Natural killer cell (primary cell): ENCODE data around the gene HPD. TPM values are rescaled to one million over a fixed set of nuclear protein-coding genes. Genes with fewer than 3 reads are reported as not detected.
A peak's percentile ranks its signal among the peaks of the same experiment; 100 is the strongest.

Experiments used
- ATAC-seq, 3 donors: fragments of 150-1000 bp in 2 of 3; fragments of 200-7000 bp in 1 of 3; cut with Tn5 transposase; 1 replicate in 1 of 3; 2 replicates in 2 of 3; pipeline ENCODE4 v1.10.0; 2021; ENCODE audit warnings: mild to moderate bottlenecking in 2 of 3, moderate library complexity in 2 of 3
- DNase-seq, 2 donors: peaks; one replicate each; pipeline versions ENCODE4 v3.0.0 to v3.0.0-alpha.2; 2013 to 2021; ENCODE audit warnings: mixed read lengths in 1 of 2
- H3K27ac ChIP-seq: one replicate; pipeline ENCODE4 v1.5.1; 2013; ENCODE audit warnings: mild to moderate bottlenecking, low read length
- H3K27me3 ChIP-seq: one replicate; pipeline ENCODE4 v1.6.1; 2013; ENCODE audit warnings: low read length; ENCODE audit not compliant: control insufficient read depth, insufficient read depth
- H3K36me3 ChIP-seq: one replicate; pipeline ENCODE4 v1.6.1; 2013; ENCODE audit warnings: low read length; ENCODE audit not compliant: control insufficient read depth, insufficient read depth
- H3K4me1 ChIP-seq: one replicate; pipeline ENCODE4 v1.6.1; 2013; ENCODE audit warnings: low read length; ENCODE audit not compliant: control insufficient read depth, insufficient read depth
- H3K4me3 ChIP-seq: one replicate; pipeline ENCODE4 v1.5.1; 2013; ENCODE audit warnings: low read length
- H3K9me3 ChIP-seq: one replicate; pipeline ENCODE4 v1.6.1; 2013; ENCODE audit warnings: low read length; ENCODE audit not compliant: control insufficient read depth, insufficient read depth
- H3K27ac Mint-ChIP-seq, 2 donors: one replicate each; pipeline ENCODE4 v1.8.0; 2022; ENCODE audit warnings: mild to moderate bottlenecking in 2 of 2, mixed read lengths in 2 of 2, moderate library complexity in 1 of 2
- H3K27me3 Mint-ChIP-seq, 2 donors: one replicate each; pipeline ENCODE4 v1.8.0; 2022; ENCODE audit warnings: low read depth in 2 of 2, mixed read lengths in 2 of 2
- H3K36me3 Mint-ChIP-seq: one replicate; pipeline ENCODE4 v1.8.0; 2022; ENCODE audit warnings: mixed read lengths
- H3K4me1 Mint-ChIP-seq, 2 donors: one replicate each; pipeline ENCODE4 v1.8.0; 2022; ENCODE audit warnings: mixed read lengths in 2 of 2
- H3K4me3 Mint-ChIP-seq: one replicate; pipeline ENCODE4 v1.8.0; 2022; ENCODE audit warnings: mild to moderate bottlenecking, moderate library complexity, mixed read lengths
- H3K9me3 Mint-ChIP-seq, 2 donors: one replicate each; pipeline ENCODE4 v1.8.0; 2022; ENCODE audit warnings: mixed read lengths in 2 of 2
- CTCF ChIP-seq: fragments of 200-600 bp; IDR thresholded peaks from one replicate; pipeline ENCODE4 v1.8.0; 2022; ENCODE audit warnings: antibody characterized with exemption
- WGBS: methylation state at CpG from one replicate; pipeline ENCODE4 v1.1.7; 2013; ENCODE audit warnings: missing lambda C conversion rate; ENCODE audit not compliant: insufficient coverage; 5-methylcytosine and 5-hydroxymethylcytosine counted together
- intact Hi-C: fragments of 100-400 bp; cut with micrococcal nuclease; formaldehyde crosslinking; loops from one replicate; pipeline ENCODE4 v1.14.2; 2022
- total RNA-seq, 4 donors: library from RNA; stranded (reverse); fragments of 120-200 nt in 1 of 4; gene quantifications; one replicate each; pipeline versions ENCODE4 v1.2.3 to v1.2.4, GENCODE V29; 2013 to 2022

HPD gene
- total RNA-seq, 3 donors from 2014 or later (not counting 1 experiment from before 2014, with no cell fraction given) = not detected

- Histone ChIP-seq H3K27ac (peak overlapping the region; percentile 97), H3K27me3 (no peaks in the 10 kb centered on the region), H3K4me1 (peaks cover 60% of the 10 kb centered on the region), H3K36me3 (peaks cover 27% of the 10 kb centered on the region), H3K9me3 (no peaks in the 10 kb centered on the region), H3K4me3 (peak overlapping the region; percentile 57)
- DNase-seq (peak; percentile 85 to 94), ATAC-seq (peak; percentile 52 to 69 (median 59))
- H3K27ac Mint-ChIP-seq = peak overlapping the region; percentile 100
- no peak for TF ChIP-seq CTCF
- no peaks in the 10 kb centered on the region for H3K9me3 Mint-ChIP-seq
- intact Hi-C loops = loop anchor here (1.0 to 5.0 kb wide), 5 partner anchors 9 to 699 kb away; partner anchors contain the start of genes ORAI1, PSMD9 and ZCCHC8
- under 1% methylated on average over 65 of the region's 65 CpGs for WGBS
- no peaks in the 10 kb centered on the region for H3K27me3 Mint-ChIP-seq
- H3K4me1 Mint-ChIP-seq = peaks cover 44 to 58% of the 10 kb centered on the region in 2 donors
- peak overlapping the region; percentile 100 for H3K4me3 Mint-ChIP-seq
- no peaks in the 10 kb centered on the region for H3K36me3 Mint-ChIP-seq
Measured at GRCh38 chr12:121802843-121803698, 55.6 kb downstream of the HPD start.

- H3K4me3 Mint-ChIP-seq = peak overlapping the region; percentile 100
- intact Hi-C loops = loop anchor here (1.0 to 5.0 kb wide), 5 partner anchors 8 to 700 kb away; partner anchors contain the start of genes ORAI1, PSMD9 and ZCCHC8
- H3K9me3 Mint-ChIP-seq = no peaks in the 10 kb centered on the region
- no peaks in the 10 kb centered on the region for H3K9me3 ChIP-seq
- peak overlapping the region; percentile 57 for H3K4me3 ChIP-seq
- H3K36me3 ChIP-seq = peaks cover 26% of the 10 kb centered on the region
- 0% methylated on average over 1 of the region's 1 CpG for WGBS
- DNase-seq (no peak), ATAC-seq (no peak)
- no peaks in the 10 kb centered on the region for H3K27me3 ChIP-seq
- no peak for TF ChIP-seq CTCF
- H3K27ac Mint-ChIP-seq = peak overlapping the region; percentile 100
- H3K4me1 ChIP-seq = peaks cover 60% of the 10 kb centered on the region
- peak overlapping the region; percentile 97 for H3K27ac ChIP-seq
- H3K4me1 Mint-ChIP-seq = peaks cover 47 to 58% of the 10 kb centered on the region in 2 donors
- H3K36me3 Mint-ChIP-seq = no peaks in the 10 kb centered on the region
- H3K27me3 Mint-ChIP-seq = no peaks in the 10 kb centered on the region
Measured at GRCh38 chr12:121802485-121802842, 56.2 kb downstream of the HPD start.

- TF ChIP-seq CTCF = no peak
Measured at GRCh38 chr12:121801595-121802484, 56.8 kb downstream of the HPD start.

More at GRCh38 chr12:121801595-121802484, 56.8 kb downstream of the HPD start:
- Histone ChIP-seq H3K9me3 (no peaks in the 10 kb centered on the region), H3K36me3 (peaks cover 22% of the 10 kb centered on the region), H3K27ac (peak overlapping the region; percentile 97), H3K27me3 (no peaks in the 10 kb centered on the region), H3K4me1 (peaks cover 53% of the 10 kb centered on the region), H3K4me3 (peak overlapping the region; percentile 57)
- WGBS = 0% methylated on average over 14 of the region's 18 CpGs
- Mint-ChIP-seq H3K4me3 (peak overlapping the region; percentile 100), H3K36me3 (no peaks in the 10 kb centered on the region), H3K9me3 (no peaks in the 10 kb centered on the region), H3K27ac (peak overlapping the region; percentile 100), H3K4me1 (peaks cover 49 to 58% of the 10 kb centered on the region in 2 donors), H3K27me3 (no peaks in the 10 kb centered on the region)
- intact Hi-C loops = loop anchor here (1.0 to 5.0 kb wide), 5 partner anchors 8 to 700 kb away; partner anchors contain the start of genes ORAI1, PSMD9 and ZCCHC8
- ATAC-seq (no peak), DNase-seq (peak in 1 of 2 donors; percentile 82)
